ENCODE measurements around the gene NLGN2. TPM values are rescaled to one million over a fixed set of nuclear protein-coding genes. Genes with fewer than 3 reads are reported as not detected.

Gene NLGN2
- total and polyA plus RNA-seq, 2 of the 8 experiments (the other 6 are each of a cell fraction or from before 2014, with no cell fraction given) = 21.2 to 62.8 TPM

DNA sequence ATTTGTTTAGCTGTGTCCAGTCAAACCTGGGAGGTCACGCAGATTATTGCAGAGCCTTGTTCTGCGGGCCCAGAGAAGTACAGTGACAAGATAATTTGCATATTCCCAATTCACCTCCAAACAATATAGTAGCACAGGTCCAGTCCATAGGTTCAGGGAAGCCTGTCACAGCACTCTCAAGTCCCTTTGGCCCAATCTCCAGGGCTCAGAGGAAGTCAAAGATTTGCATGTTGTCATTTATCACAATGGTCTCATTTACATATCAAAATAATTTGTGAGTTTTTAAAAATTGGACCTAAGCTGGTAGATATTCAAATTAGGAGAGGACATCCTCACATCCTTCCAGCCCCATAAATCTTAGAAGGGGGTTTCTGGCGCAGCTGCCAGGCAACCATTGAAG lies 59.9 kb downstream of the NLGN2 start:
- H2BK15ac ChIP-seq (ENCODE audit: low read length) = no peak overlapping the region
- H3K14ac ChIP-seq (ENCODE audit: insufficient read length) = no peak overlapping the region
- H4K5ac ChIP-seq (ENCODE audit: insufficient read length, low read depth, low read length) = no peak overlapping the region
- H2AFZ ChIP-seq (ENCODE audit: low read length) = no peak overlapping the region
- H2AK5ac ChIP-seq (ENCODE audit: low read depth, low read length) = no peak overlapping the region
- H3K23me2 ChIP-seq (ENCODE audit: low read depth, low read length) = no peaks in the 10 kb centered on the region
- H3K4me1 ChIP-seq (replicated peaks in 1 of 4; ENCODE audit: control insufficient read depth in 3 of 4, insufficient read depth in 4 of 4, low read length in 3 of 4) = no peaks in the 10 kb centered on the region
- no peak overlapping the region for H2BK20ac ChIP-seq (ENCODE audit: low read length)
- H3K4me2 ChIP-seq (ENCODE audit: insufficient read depth in 1 of 2, low read depth in 2 of 2, low read length in 2 of 2) = no peak overlapping the region
- H4K20me1 ChIP-seq (replicated peaks in 1 of 2; ENCODE audit: control insufficient read depth in 1 of 2, insufficient read depth in 2 of 2, low read length in 2 of 2) = peaks cover 0 to 1% of the 10 kb centered on the region in 2 experiments
- DNase-seq (ENCODE audit: low read depth in 1 of 2, low spot score in 2 of 2) (no peak), FAIRE-seq (no peak)
- no peak overlapping the region for H3K27ac ChIP-seq (ENCODE audit: low read depth, low read length)
- POLR2A ChIA-PET (ENCODE audit: partially characterized antibody) = interaction anchor here (0.8 to 13.8 kb wide), 5 partner anchors 14 to 116 kb away, joined by 3 to 200 read pairs (median 4); partner anchors contain the start of genes POLR2A, SLC35G6 and ZBTB4
- no peaks in the 10 kb centered on the region for H3K27me3 ChIP-seq (replicated peaks in 1 of 4; ENCODE audit: control insufficient read depth in 3 of 4, extremely low read depth in 1 of 4, insufficient read depth in 3 of 4, low read length in 3 of 4)
- no peaks in the 10 kb centered on the region; a peak in 1 of 4 replicates for H3K79me2 ChIP-seq (ENCODE audit: control insufficient read depth in 1 of 2, insufficient read depth in 2 of 2, low read length in 2 of 2)
- no peak overlapping the region for H4K8ac ChIP-seq (ENCODE audit: extremely low read depth, insufficient read depth, low read length)
- peaks cover 2% of the 10 kb centered on the region for H3K79me1 ChIP-seq (ENCODE audit: low read depth, low read length)
- H3K9ac ChIP-seq (replicated peaks in 1 of 4; ENCODE audit: extremely low read depth in 1 of 4, low read depth in 3 of 4, low read length in 3 of 4) = no peak overlapping the region
- H3K4me3 ChIP-seq (ENCODE audit: extremely low read depth in 1 of 4, insufficient read depth in 2 of 4, low read depth in 3 of 4, low read length in 4 of 4) = no peak overlapping the region
- no peak overlapping the region for H2BK12ac ChIP-seq (ENCODE audit: low read depth, low read length)
- H3K56ac ChIP-seq (replicated peaks; ENCODE audit: insufficient read length, low read depth, low read length) = no peak overlapping the region
- 89% methylated on average over 3 of the region's 3 CpGs; no CpG with 5 or more reads in 1 of the 2 experiments for WGBS, 2 experiments (ENCODE audit: extremely low coverage in 1 of 2, insufficient coverage in 1 of 2, insufficient read length in 1 of 2, insufficient replicate concordance in 2 of 2, low coverage in 1 of 2, low lambda C conversion rate in 2 of 2, missing lambda C conversion rate in 1 of 2)
- CTCF ChIA-PET (ENCODE audit: partially characterized antibody) = interaction anchor here (1.0 to 1.6 kb wide), 3 partner anchors 13 to 48 kb away, joined by 3 read pairs; no protein-coding TSS in a partner anchor
- H4K91ac ChIP-seq (replicated peaks; ENCODE audit: insufficient read length, low read length) = no peak overlapping the region
- no peak overlapping the region for H2BK5ac ChIP-seq (ENCODE audit: low read depth, low read length)
- H3K36me3 ChIP-seq (ENCODE audit: control insufficient read depth in 2 of 4, insufficient read depth in 4 of 4, low read length in 3 of 4) = peaks cover 0 to 3% (median under 1%) of the 10 kb centered on the region in 4 experiments; a peak in 3 of 8 replicates
- H3K4ac ChIP-seq (replicated peaks; ENCODE audit: insufficient read length, low read depth, low read length) = no peak overlapping the region
- no peak overlapping the region for H3K23ac ChIP-seq (ENCODE audit: insufficient read length)
- no peaks in the 10 kb centered on the region for H3K9me3 ChIP-seq (ENCODE audit: insufficient read depth in 2 of 2, low read depth in 1 of 2, low read length in 1 of 2)
- no peak overlapping the region for H3K18ac ChIP-seq (ENCODE audit: extremely low read depth, low read length)
- no peak for TF ChIP-seq ASH2L (IDR thresholded peaks at IDR 0.05; ENCODE audit: low read length)
- TF ChIP-seq, protein P1, sequence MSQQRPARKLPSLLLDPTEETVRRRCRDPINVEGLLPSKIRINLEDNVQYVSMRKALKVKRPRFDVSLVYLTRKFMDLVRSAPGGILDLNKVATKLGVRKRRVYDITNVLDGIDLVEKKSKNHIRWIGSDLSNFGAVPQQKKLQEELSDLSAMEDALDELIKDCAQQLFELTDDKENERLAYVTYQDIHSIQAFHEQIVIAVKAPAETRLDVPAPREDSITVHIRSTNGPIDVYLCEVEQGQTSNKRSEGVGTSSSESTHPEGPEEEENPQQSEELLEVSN (IDR thresholded peaks at IDR 0.05) = no peak
- no peak for TF ChIP-seq USF2 (IDR thresholded peaks at IDR 0.05; ENCODE audit: low read length)
- TF ChIP-seq TAF1 (IDR thresholded peaks at IDR 0.05; ENCODE audit: low read depth, low read length) = no peak
- no peak for TF ChIP-seq NANOG (IDR thresholded peaks at IDR 0.05; ENCODE audit: insufficient read depth, low read depth, low read length, poor library complexity, severe bottlenecking)
- TF ChIP-seq KDM1A (IDR thresholded peaks at IDR 0.05; ENCODE audit: borderline replicate concordance, low read length) = no peak
- no peak for TF ChIP-seq BACH1 (IDR thresholded peaks at IDR 0.05; ENCODE audit: low read length)
- H2BK120ac ChIP-seq (replicated peaks; ENCODE audit: low read depth, low read length) = no peak overlapping the region
